ENCODE results near the gene ATP6V0A1.

ATP6V0A1 gene

GRCh38 chr17:42571435-42572225 is 113.0 kb downstream of the ATP6V0A1 start:
- no peak for DNase-seq (ENCODE audit: extremely low spot score, insufficient read length, low read depth)
- FAIRE-seq, result no peak

Measured in GM18507 (cell line).